Large intestine (tissue), 12 donors: ENCODE measurements around the gene PSMF1. TPM values are rescaled to one million over a fixed set of nuclear protein-coding genes. Genes with fewer than 3 reads are reported as not detected.

Experiments used
- DNase-seq, 2 donors: peaks; one replicate each; pipeline versions ENCODE4 v3.0.0 to v3.0.0-alpha.2; 2013
- H3K27ac ChIP-seq: one replicate; pipeline ENCODE4 v1.5.1; 2013; ENCODE audit warnings: low read length
- H3K27me3 ChIP-seq: 2 replicates; pipeline ENCODE4 v1.6.1; 2013; ENCODE audit warnings: low read length; ENCODE audit not compliant: control insufficient read depth, insufficient read depth
- H3K36me3 ChIP-seq: 2 replicates; pipeline ENCODE4 v1.6.1; 2013; ENCODE audit warnings: low read length; ENCODE audit not compliant: control insufficient read depth, insufficient read depth
- H3K4me1 ChIP-seq: one replicate; pipeline ENCODE4 v1.6.1; 2013; ENCODE audit warnings: low read length; ENCODE audit not compliant: control insufficient read depth, insufficient read depth
- H3K4me3 ChIP-seq: one replicate; pipeline ENCODE4 v1.5.1; 2013; ENCODE audit warnings: low read length
- H3K9me3 ChIP-seq: one replicate; pipeline ENCODE4 v1.6.1; 2013; ENCODE audit warnings: mild to moderate bottlenecking, low read depth, low read length, moderate library complexity; ENCODE audit not compliant: control insufficient read depth
- WGBS: methylation state at CpG from one replicate; pipeline ENCODE4 v1.1.5; 2013; ENCODE audit warnings: low lambda C conversion rate; ENCODE audit not compliant: insufficient coverage; 5-methylcytosine and 5-hydroxymethylcytosine counted together
- long read RNA-seq, 11 donors: transcript quantifications; one replicate each; lab custom pipeline, GENCODE V29; 2026
- polyA plus RNA-seq: library from polyadenylated mRNA; unstranded; fragments of 120-200 nt; gene quantifications from one replicate; pipeline ENCODE4 v1.2.1, GENCODE V29; 2013

PSMF1 gene
- polyA plus RNA-seq: 121 TPM
- long read RNA-seq, donor 1, full-length matches to known transcripts: 21 of 30 reads
- long read RNA-seq, donor 1, partial matches to known transcripts: 9 of 30 reads
- long read RNA-seq, donor 1, other reads (novel, unspliced or antisense): 0 of 30 reads
- long read RNA-seq, donor 2, full-length matches to known transcripts: 58 of 93 reads
- long read RNA-seq, donor 2, partial matches to known transcripts: 30 of 93 reads
- long read RNA-seq, donor 2, other reads (novel, unspliced or antisense): 5 of 93 reads
- long read RNA-seq, donor 3, full-length matches to known transcripts: 70 of 128 reads
- long read RNA-seq, donor 3, partial matches to known transcripts: 53 of 128 reads
- long read RNA-seq, donor 3, other reads (novel, unspliced or antisense): 5 of 128 reads
- long read RNA-seq, donor 4, full-length matches to known transcripts: 3 of 3 reads
- long read RNA-seq, donor 4, partial matches to known transcripts: 0 of 3 reads
- long read RNA-seq, donor 4, other reads (novel, unspliced or antisense): 0 of 3 reads
- long read RNA-seq, donor 5, full-length matches to known transcripts: 42 of 48 reads
- long read RNA-seq, donor 5, partial matches to known transcripts: 6 of 48 reads
- long read RNA-seq, donor 5, other reads (novel, unspliced or antisense): 0 of 48 reads
- long read RNA-seq, donor 6, full-length matches to known transcripts: 56 of 178 reads
- long read RNA-seq, donor 6, partial matches to known transcripts: 122 of 178 reads
- long read RNA-seq, donor 6, other reads (novel, unspliced or antisense): 0 of 178 reads
- long read RNA-seq, donor 7, full-length matches to known transcripts: 22 of 22 reads
- long read RNA-seq, donor 7, partial matches to known transcripts: 0 of 22 reads
- long read RNA-seq, donor 7, other reads (novel, unspliced or antisense): 0 of 22 reads
- long read RNA-seq, donor 8, full-length matches to known transcripts: 68 of 102 reads
- long read RNA-seq, donor 8, partial matches to known transcripts: 34 of 102 reads
- long read RNA-seq, donor 8, other reads (novel, unspliced or antisense): 0 of 102 reads
- long read RNA-seq, donor 9, full-length matches to known transcripts: 45 of 61 reads
- long read RNA-seq, donor 9, partial matches to known transcripts: 16 of 61 reads
- long read RNA-seq, donor 9, other reads (novel, unspliced or antisense): 0 of 61 reads
- long read RNA-seq, donor 10, full-length matches to known transcripts: 62 of 62 reads
- long read RNA-seq, donor 10, partial matches to known transcripts: 0 of 62 reads
- long read RNA-seq, donor 10, other reads (novel, unspliced or antisense): 0 of 62 reads
- long read RNA-seq, donor 11, full-length matches to known transcripts: 48 of 67 reads
- long read RNA-seq, donor 11, partial matches to known transcripts: 19 of 67 reads
- long read RNA-seq, donor 11, other reads (novel, unspliced or antisense): 0 of 67 reads

GRCh38 chr20:1118336-1119127 is at the start of gene PSMF1:
Gene PSMF1 (plus strand): TSS chr20:1118602. CDS start chr20:1118774, 172 bp downstream.
- H3K9me3 ChIP-seq: no peaks in the 10 kb centered on the region
- DNase-seq: peak; percentile 93 to 96
- 0% methylated on average over 3 of the region's 62 CpGs for WGBS
- peaks cover 8% of the 10 kb centered on the region for H3K36me3 ChIP-seq
- peak within 1 kb of the TSS; percentile 87 for H3K27ac ChIP-seq
- H3K27me3 ChIP-seq: no peaks in the 10 kb centered on the region
- H3K4me3 ChIP-seq: peak within 1 kb of the TSS; percentile 98
- H3K4me1 ChIP-seq: peaks cover 21% of the 10 kb centered on the region

GRCh38 chr20:1072258-1072657 is 46.1 kb upstream of the PSMF1 start:
- H3K9me3 ChIP-seq: no peaks in the 10 kb centered on the region
- H3K27ac ChIP-seq: no peak overlapping the region
- 92% methylated on average over 2 of the region's 2 CpGs for WGBS

GRCh38 chr20:1075616-1076015 is 42.8 kb upstream of the PSMF1 start:
- Histone ChIP-seq H3K4me1 (no peaks in the 10 kb centered on the region), H3K9me3 (no peaks in the 10 kb centered on the region), H3K27me3 (no peaks in the 10 kb centered on the region), H3K27ac (no peak overlapping the region), H3K36me3 (no peaks in the 10 kb centered on the region), H3K4me3 (no peak overlapping the region)
- WGBS: no CpG with 5 or more reads among the region's 3 CpGs
- DNase-seq: no peak

More at GRCh38 chr20:1072258-1072657, 46.1 kb upstream of the PSMF1 start:
- no peak overlapping the region for H3K4me3 ChIP-seq
- H3K27me3 ChIP-seq: no peaks in the 10 kb centered on the region
- DNase-seq: no peak
- H3K36me3 ChIP-seq: no peaks in the 10 kb centered on the region
- no peaks in the 10 kb centered on the region for H3K4me1 ChIP-seq

- no peak for DNase-seq
- no CpG with 5 or more reads among the region's 4 CpGs for WGBS
Measured at GRCh38 chr20:1081891-1082290, 36.5 kb upstream of the PSMF1 start.

GRCh38 chr20:1083431-1084080 is 34.8 kb upstream of the PSMF1 start:
- H3K9me3 ChIP-seq: no peaks in the 10 kb centered on the region
- H3K4me3 ChIP-seq: no peak overlapping the region
- no peak for DNase-seq
- no peaks in the 10 kb centered on the region for H3K4me1 ChIP-seq
- H3K27ac ChIP-seq: no peak overlapping the region
- no peaks in the 10 kb centered on the region for H3K27me3 ChIP-seq
- H3K36me3 ChIP-seq: no peaks in the 10 kb centered on the region
- WGBS: 90% methylated on average over 2 of the region's 5 CpGs

More at GRCh38 chr20:1081891-1082290, 36.5 kb upstream of the PSMF1 start:
- Histone ChIP-seq H3K4me3 (no peak overlapping the region), H3K36me3 (no peaks in the 10 kb centered on the region), H3K4me1 (no peaks in the 10 kb centered on the region), H3K27me3 (no peaks in the 10 kb centered on the region), H3K9me3 (no peaks in the 10 kb centered on the region), H3K27ac (no peak overlapping the region)

- H3K9me3 ChIP-seq: no peaks in the 10 kb centered on the region
- H3K27ac ChIP-seq: no peak overlapping the region
- no peaks in the 10 kb centered on the region for H3K36me3 ChIP-seq
- H3K4me3 ChIP-seq: no peak overlapping the region
- H3K27me3 ChIP-seq: no peaks in the 10 kb centered on the region
- no peaks in the 10 kb centered on the region for H3K4me1 ChIP-seq
- WGBS: no CpG with 5 or more reads among the region's 6 CpGs
- DNase-seq: no peak
Measured at GRCh38 chr20:1085492-1086276, 32.7 kb upstream of the PSMF1 start.

GRCh38 chr20:1086277-1087213 is 31.9 kb upstream of the PSMF1 start:
- no peaks in the 10 kb centered on the region for H3K4me1 ChIP-seq
- H3K4me3 ChIP-seq: no peak overlapping the region
- WGBS: 80% methylated on average over 1 of the region's 5 CpGs
- H3K36me3 ChIP-seq: no peaks in the 10 kb centered on the region
- H3K27ac ChIP-seq: no peak overlapping the region
- H3K9me3 ChIP-seq: no peaks in the 10 kb centered on the region
- no peaks in the 10 kb centered on the region for H3K27me3 ChIP-seq
- no peak for DNase-seq

GRCh38 chr20:1087311-1087905 is 31.0 kb upstream of the PSMF1 start:
- Histone ChIP-seq H3K27ac (no peak overlapping the region), H3K4me3 (no peak overlapping the region), H3K4me1 (no peaks in the 10 kb centered on the region), H3K27me3 (no peaks in the 10 kb centered on the region), H3K9me3 (no peaks in the 10 kb centered on the region), H3K36me3 (no peaks in the 10 kb centered on the region)
- DNase-seq: no peak
- no CpG with 5 or more reads among the region's 4 CpGs for WGBS
